ENCODE measurements around the gene MCRIP1.

The MCRIP1 gene

DNA sequence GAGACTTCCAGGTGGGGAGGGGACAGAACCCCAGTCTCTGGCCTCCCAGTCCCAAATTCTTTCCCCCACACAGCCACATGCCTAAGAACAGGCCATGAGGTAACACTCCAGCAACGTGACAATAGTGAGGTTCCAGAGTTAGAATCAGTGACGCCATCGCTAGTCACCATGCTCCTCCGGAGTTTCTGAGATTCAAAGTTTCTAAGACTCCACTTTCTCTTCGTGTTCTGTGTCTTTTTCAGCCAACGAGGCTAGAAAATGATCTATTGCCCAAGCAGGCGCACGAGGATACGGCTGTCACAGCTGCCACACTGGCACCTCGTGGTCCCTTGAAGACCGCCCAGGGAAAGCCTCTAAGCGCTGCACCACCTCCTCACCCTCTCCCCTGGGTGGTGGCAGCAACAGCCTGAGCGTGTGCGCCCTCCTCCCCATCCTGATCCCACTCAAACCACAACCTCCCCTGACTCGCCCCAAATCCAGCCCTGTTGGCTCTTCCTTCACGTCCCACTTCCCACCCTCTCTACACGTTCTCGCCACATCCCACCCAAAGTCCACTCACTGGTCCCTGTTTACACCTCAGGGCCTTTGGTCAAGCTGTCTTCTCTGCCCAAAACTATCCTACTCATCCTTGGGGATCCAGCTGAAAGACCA lies 1.0 kb downstream of the MCRIP1 start:
- H3K27ac Mint-ChIP-seq (ENCODE audit: low read depth), result peak overlapping the region; percentile 85
- no peaks in the 10 kb centered on the region for H3K27me3 Mint-ChIP-seq
- peak overlapping the region; percentile 85 for H3K4me3 Mint-ChIP-seq
- H3K36me3 Mint-ChIP-seq (ENCODE audit: insufficient read depth), result peaks cover 6% of the 10 kb centered on the region
- H3K4me1 Mint-ChIP-seq, result peaks cover 29% of the 10 kb centered on the region
- peak; percentile 24 to 48 for DNase-seq (ENCODE audit: low spot score in 2 of 2)
- no peaks in the 10 kb centered on the region for H3K9me3 Mint-ChIP-seq
- ATAC-seq (replicated peaks; ENCODE audit: extremely low read depth, poor library complexity, severe bottlenecking), result peak; percentile 84

GRCh38 chr17:81831563-81831956 lies 1.5 kb downstream of the MCRIP1 start:
- DNase-seq (ENCODE audit: low spot score in 2 of 2) (no peak), ATAC-seq (replicated peaks; ENCODE audit: extremely low read depth, poor library complexity, severe bottlenecking) (no peak)
- Mint-ChIP-seq H3K27ac (ENCODE audit: low read depth) (peak overlapping the region; percentile 85), H3K9me3 (no peaks in the 10 kb centered on the region), H3K27me3 (no peaks in the 10 kb centered on the region), H3K4me1 (peaks cover 29% of the 10 kb centered on the region), H3K4me3 (peak overlapping the region; percentile 85), H3K36me3 (ENCODE audit: insufficient read depth) (peaks cover 6% of the 10 kb centered on the region)

DNA sequence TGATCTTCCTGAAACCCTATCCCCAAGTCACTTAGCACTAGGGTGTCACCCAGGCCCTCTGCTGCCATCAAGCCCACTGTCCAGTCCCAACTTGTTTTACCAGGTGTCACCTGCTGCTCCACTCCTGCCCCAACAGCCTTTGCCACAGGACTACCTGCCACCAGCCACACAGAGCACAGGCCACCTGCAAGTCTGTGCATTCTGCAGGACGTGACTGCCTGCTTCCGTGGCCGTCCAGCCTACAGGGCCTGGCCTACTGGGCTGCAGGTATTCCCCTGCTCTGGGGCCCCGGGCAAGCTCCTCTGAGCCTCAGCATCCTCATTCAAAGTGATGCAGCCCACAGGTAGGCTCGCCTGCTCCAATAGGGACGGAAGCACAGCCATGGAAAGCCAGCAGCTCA lies 3.2 kb downstream of the MCRIP1 start:
- Mint-ChIP-seq H3K4me1 (peaks cover 35% of the 10 kb centered on the region), H3K4me3 (no peak overlapping the region), H3K27me3 (no peaks in the 10 kb centered on the region), H3K36me3 (ENCODE audit: insufficient read depth) (peaks cover 6% of the 10 kb centered on the region), H3K9me3 (no peaks in the 10 kb centered on the region), H3K27ac (ENCODE audit: low read depth) (no peak overlapping the region)
- ATAC-seq (replicated peaks; ENCODE audit: extremely low read depth, poor library complexity, severe bottlenecking) (no peak), DNase-seq (ENCODE audit: low spot score in 2 of 2) (no peak)

GRCh38 chr17:81828656-81829055 lies 4.4 kb downstream of the MCRIP1 start:
- Mint-ChIP-seq H3K4me3 (no peak overlapping the region), H3K27ac (ENCODE audit: low read depth) (no peak overlapping the region), H3K36me3 (ENCODE audit: insufficient read depth) (peaks cover 7% of the 10 kb centered on the region), H3K4me1 (peaks cover 35% of the 10 kb centered on the region), H3K27me3 (no peaks in the 10 kb centered on the region), H3K9me3 (no peaks in the 10 kb centered on the region)
- no peak for ATAC-seq (replicated peaks; ENCODE audit: extremely low read depth, poor library complexity, severe bottlenecking)
- DNase-seq (ENCODE audit: low spot score in 2 of 2), result no peak

GRCh38 chr17:81825841-81826466 lies 7.1 kb downstream of the MCRIP1 start:
- no peaks in the 10 kb centered on the region for H3K9me3 Mint-ChIP-seq
- peaks cover 22% of the 10 kb centered on the region for H3K4me1 Mint-ChIP-seq
- H3K4me3 Mint-ChIP-seq, result no peak overlapping the region
- peaks cover 2% of the 10 kb centered on the region for H3K36me3 Mint-ChIP-seq (ENCODE audit: insufficient read depth)
- ATAC-seq (replicated peaks; ENCODE audit: extremely low read depth, poor library complexity, severe bottlenecking) (no peak), DNase-seq (ENCODE audit: low spot score in 2 of 2) (no peak)
- H3K27me3 Mint-ChIP-seq, result no peaks in the 10 kb centered on the region
- peak overlapping the region; percentile 56 for H3K27ac Mint-ChIP-seq (ENCODE audit: low read depth)

GRCh38 chr17:81824595-81824994 lies 8.5 kb downstream of the MCRIP1 start:
- DNase-seq (ENCODE audit: low spot score in 2 of 2), result no peak
- no peaks in the 10 kb centered on the region for H3K27me3 Mint-ChIP-seq
- H3K4me1 Mint-ChIP-seq, result peaks cover 15% of the 10 kb centered on the region
- H3K4me3 Mint-ChIP-seq, result no peak overlapping the region
- H3K9me3 Mint-ChIP-seq, result no peaks in the 10 kb centered on the region
- no peak overlapping the region for H3K27ac Mint-ChIP-seq (ENCODE audit: low read depth)
- no peak for ATAC-seq (replicated peaks; ENCODE audit: extremely low read depth, poor library complexity, severe bottlenecking)
- H3K36me3 Mint-ChIP-seq (ENCODE audit: insufficient read depth), result peaks cover 2% of the 10 kb centered on the region

DNA sequence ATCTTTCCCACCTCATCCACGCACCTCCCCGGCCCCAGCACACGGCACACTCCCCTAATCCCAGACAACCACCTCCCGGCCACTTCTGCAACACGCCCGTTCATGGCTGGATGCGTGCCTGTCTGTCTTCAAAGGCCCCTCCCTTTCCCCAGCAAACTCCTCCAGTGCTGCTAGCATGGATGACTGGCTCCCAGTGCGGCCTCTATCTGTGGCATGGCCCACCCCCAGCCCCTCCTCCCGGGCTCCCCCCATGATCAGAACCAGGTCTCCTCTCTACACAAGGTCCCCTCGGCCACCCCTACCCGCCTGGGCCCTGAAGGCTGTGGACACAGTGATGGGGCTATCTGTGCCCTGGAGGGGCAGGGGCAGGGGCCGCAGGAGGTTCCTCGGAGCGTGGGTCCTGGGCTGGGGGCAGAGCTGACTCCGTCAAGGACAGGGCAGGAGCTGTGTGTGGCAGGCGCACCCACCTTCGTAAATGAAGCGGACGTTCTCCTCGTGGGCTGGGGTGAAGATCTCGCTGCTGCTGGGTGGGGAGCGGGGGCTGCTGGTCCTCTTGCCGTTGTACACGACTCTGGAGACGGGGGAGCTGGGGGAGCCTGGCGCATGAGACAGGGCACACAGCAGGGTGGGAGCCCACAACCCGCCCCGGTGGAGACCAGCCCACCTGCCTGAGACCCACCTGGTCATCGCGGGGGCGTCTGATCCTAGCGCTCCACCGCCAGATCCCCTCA lies 9.1 kb downstream of the MCRIP1 start:
- Mint-ChIP-seq H3K4me3 (no peak overlapping the region), H3K27ac (ENCODE audit: low read depth) (no peak overlapping the region), H3K9me3 (no peaks in the 10 kb centered on the region), H3K27me3 (no peaks in the 10 kb centered on the region), H3K4me1 (peaks cover 12% of the 10 kb centered on the region), H3K36me3 (ENCODE audit: insufficient read depth) (peaks cover 2% of the 10 kb centered on the region)
- DNase-seq (ENCODE audit: low spot score in 2 of 2) (no peak), ATAC-seq (replicated peaks; ENCODE audit: extremely low read depth, poor library complexity, severe bottlenecking) (no peak)

DNA sequence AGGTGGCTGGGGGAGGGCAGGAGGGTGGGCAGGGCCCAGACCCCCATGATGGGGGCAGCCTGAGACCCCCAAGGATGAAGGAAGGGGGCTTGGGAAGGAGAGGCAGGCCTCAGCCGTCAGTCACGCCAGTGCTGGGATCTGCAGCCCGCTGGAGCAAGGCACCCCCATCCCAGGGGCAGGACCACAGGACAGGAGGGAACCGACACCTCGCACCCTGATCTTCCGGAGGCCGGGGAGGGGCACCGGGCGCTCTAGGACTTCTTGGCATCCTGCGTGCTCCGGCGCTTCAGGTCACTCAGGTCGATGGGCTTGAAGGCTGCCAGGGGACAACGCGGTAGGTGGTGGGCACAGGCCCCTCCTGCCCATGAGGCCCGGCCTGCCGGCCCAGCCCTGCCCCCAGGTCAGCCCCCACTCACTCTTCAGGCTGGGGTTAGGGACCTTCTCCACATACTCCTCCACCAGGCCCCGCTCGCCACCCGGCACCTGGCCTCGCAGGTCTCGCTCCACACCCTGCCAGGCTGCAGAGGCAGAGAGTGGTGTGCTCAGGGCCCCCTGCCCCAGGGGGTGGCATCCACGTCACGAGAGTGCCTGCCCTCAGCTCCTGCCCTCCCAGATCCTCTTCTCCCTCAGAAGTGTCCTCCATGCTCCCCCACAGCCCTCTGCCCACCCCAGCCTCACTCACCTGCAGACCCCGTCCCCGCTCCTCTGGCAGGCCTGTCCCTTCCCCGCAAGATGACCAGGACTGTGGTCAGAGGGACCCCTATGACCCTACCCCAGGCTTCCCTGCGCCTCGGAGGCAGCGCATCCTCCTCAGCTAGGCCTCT lies 9.9 kb downstream of the MCRIP1 start:
- Mint-ChIP-seq H3K4me1 (peaks cover 7% of the 10 kb centered on the region), H3K27me3 (no peaks in the 10 kb centered on the region), H3K27ac (ENCODE audit: low read depth) (no peak overlapping the region), H3K4me3 (no peak overlapping the region), H3K36me3 (ENCODE audit: insufficient read depth) (peaks cover 2% of the 10 kb centered on the region), H3K9me3 (no peaks in the 10 kb centered on the region)
- no peak for ATAC-seq (replicated peaks; ENCODE audit: extremely low read depth, poor library complexity, severe bottlenecking)
- DNase-seq (ENCODE audit: low spot score in 2 of 2), result no peak

DNA sequence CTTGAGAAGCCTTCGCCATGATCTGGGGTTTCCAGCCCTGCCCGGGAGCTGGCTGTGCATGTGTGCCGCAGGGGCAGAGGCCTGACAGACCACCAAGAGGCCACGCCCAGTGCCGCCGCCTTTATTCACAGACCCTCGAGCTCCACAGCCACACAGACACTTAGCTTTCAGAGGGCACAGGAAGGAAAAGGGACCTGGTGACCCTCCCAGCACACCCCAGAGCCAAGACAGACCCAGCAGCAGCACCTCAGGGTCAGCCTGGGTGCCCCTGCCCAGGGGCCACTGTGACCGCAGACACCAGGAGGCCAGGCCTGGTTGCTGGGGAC lies 10.8 kb downstream of the MCRIP1 start:
- Mint-ChIP-seq H3K4me1 (peaks cover 6% of the 10 kb centered on the region), H3K9me3 (no peaks in the 10 kb centered on the region), H3K27me3 (no peaks in the 10 kb centered on the region), H3K27ac (ENCODE audit: low read depth) (no peak overlapping the region), H3K4me3 (no peak overlapping the region), H3K36me3 (ENCODE audit: insufficient read depth) (peaks cover 3% of the 10 kb centered on the region)
- DNase-seq (ENCODE audit: low spot score in 2 of 2) (no peak), ATAC-seq (replicated peaks; ENCODE audit: extremely low read depth, poor library complexity, severe bottlenecking) (no peak)

GRCh38 chr17:81821603-81822311 lies 11.3 kb downstream of the MCRIP1 start:
- Mint-ChIP-seq H3K36me3 (ENCODE audit: insufficient read depth) (peaks cover 3% of the 10 kb centered on the region), H3K27me3 (no peaks in the 10 kb centered on the region), H3K4me1 (peaks cover 6% of the 10 kb centered on the region), H3K9me3 (no peaks in the 10 kb centered on the region), H3K4me3 (no peak overlapping the region), H3K27ac (ENCODE audit: low read depth) (no peak overlapping the region)
- no peak for DNase-seq (ENCODE audit: low spot score in 2 of 2)
- no peak for ATAC-seq (replicated peaks; ENCODE audit: extremely low read depth, poor library complexity, severe bottlenecking)

DNA sequence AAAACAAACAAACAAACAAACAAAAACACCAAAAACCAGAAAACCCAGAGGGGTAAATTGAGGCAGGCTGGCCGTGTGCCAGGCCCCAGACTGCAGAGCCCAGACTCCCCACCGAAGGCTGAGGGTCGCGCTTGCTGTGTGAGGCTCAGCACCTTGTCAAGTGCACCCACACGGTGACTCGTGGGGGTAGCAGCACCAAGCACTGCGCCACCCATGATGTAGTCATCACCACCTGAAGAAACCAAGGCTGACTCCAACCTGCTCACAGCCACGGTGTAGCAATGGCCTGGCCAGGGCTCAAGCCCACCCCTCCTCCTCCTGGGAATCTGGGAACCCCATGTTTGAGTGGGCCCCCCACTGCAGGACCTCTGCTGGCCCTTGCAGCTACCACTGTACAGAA lies 11.9 kb downstream of the MCRIP1 start:
- Mint-ChIP-seq H3K4me3 (no peak overlapping the region), H3K36me3 (ENCODE audit: insufficient read depth) (peaks cover 3% of the 10 kb centered on the region), H3K9me3 (no peaks in the 10 kb centered on the region), H3K27me3 (no peaks in the 10 kb centered on the region), H3K4me1 (peaks cover 4% of the 10 kb centered on the region), H3K27ac (ENCODE audit: low read depth) (no peak overlapping the region)
- no peak for DNase-seq (ENCODE audit: low spot score in 2 of 2)
- no peak for ATAC-seq (replicated peaks; ENCODE audit: extremely low read depth, poor library complexity, severe bottlenecking)

- DNase-seq (ENCODE audit: low spot score in 2 of 2), result no peak
- H3K4me3 Mint-ChIP-seq, result no peak overlapping the region
- H3K4me1 Mint-ChIP-seq, result no peaks in the 10 kb centered on the region
- no peaks in the 10 kb centered on the region for H3K27me3 Mint-ChIP-seq
- no peak overlapping the region for H3K27ac Mint-ChIP-seq (ENCODE audit: low read depth)
- no peaks in the 10 kb centered on the region for H3K9me3 Mint-ChIP-seq
- peaks cover 3% of the 10 kb centered on the region for H3K36me3 Mint-ChIP-seq (ENCODE audit: insufficient read depth)
- no peak for ATAC-seq (replicated peaks; ENCODE audit: extremely low read depth, poor library complexity, severe bottlenecking)
Observed at GRCh38 chr17:81819708-81820107, 13.4 kb downstream of the MCRIP1 start.

All from central memory CD8-positive, alpha-beta T cell (primary cell).